ENCODE results near the gene ICAM2. TPM values are rescaled to one million over a fixed set of nuclear protein-coding genes. Genes with fewer than 3 reads are reported as not detected.

Gene ICAM2
- total RNA-seq, 1 donor from 2014 or later, result not detected

- Mint-ChIP-seq H3K4me1 (peaks cover 22% of the 10 kb centered on the region), H3K27ac (no peak overlapping the region), H3K4me3 (no peak overlapping the region), H3K36me3 (no peaks in the 10 kb centered on the region), H3K9me3 (no peaks in the 10 kb centered on the region), H3K27me3 (ENCODE audit: insufficient read depth, low read depth) (peaks cover 12% of the 10 kb centered on the region)
- H3K9ac ChIP-seq, result no peak overlapping the region
- DNase-seq (ENCODE audit: low spot score), result peak; percentile 1
- H3F3A ChIP-seq (ENCODE audit: low read depth), result no peaks in the 10 kb centered on the region
- no peaks in the 10 kb centered on the region for H3K36me3 ChIP-seq
- H3K4me2 ChIP-seq, result no peak overlapping the region
- H3K27ac ChIP-seq, result no peak overlapping the region
- no peak overlapping the region for H2AFZ ChIP-seq (replicated peaks)
- no peaks in the 10 kb centered on the region for H3K9me3 ChIP-seq (ENCODE audit: low read depth)
- no peak for TF ChIP-seq CTCF (IDR thresholded peaks at IDR 0.05)
- no peak for TF ChIP-seq EZH2 (IDR thresholded peaks at IDR 0.05)
- TF ChIP-seq EZH2phosphoT487 (IDR thresholded peaks at IDR 0.05), result no peak
- H3K79me2 ChIP-seq (ENCODE audit: low read depth), result no peaks in the 10 kb centered on the region
- peaks cover 28% of the 10 kb centered on the region for H3K27me3 ChIP-seq
- H4K20me1 ChIP-seq (ENCODE audit: low read depth), result no peaks in the 10 kb centered on the region
- H3K4me3 ChIP-seq, result no peak overlapping the region
- peaks cover 8% of the 10 kb centered on the region for H3K4me1 ChIP-seq
These were observed 18.5 kb downstream of the ICAM2 start for GRCh38 chr17:64001763-64002529.

- no peaks in the 10 kb centered on the region for H3K36me3 ChIP-seq
- Mint-ChIP-seq H3K36me3 (no peaks in the 10 kb centered on the region), H3K9me3 (no peaks in the 10 kb centered on the region), H3K27me3 (ENCODE audit: insufficient read depth, low read depth) (peaks cover 14% of the 10 kb centered on the region), H3K27ac (no peak overlapping the region), H3K4me1 (peaks cover 21% of the 10 kb centered on the region), H3K4me3 (no peak overlapping the region)
- no peak overlapping the region for H3K27ac ChIP-seq
- no peak overlapping the region for H2AFZ ChIP-seq (replicated peaks)
- DNase-seq (ENCODE audit: low spot score), result peak; percentile 0
- no peak overlapping the region for H3K9ac ChIP-seq
- peaks cover 8% of the 10 kb centered on the region for H3K4me1 ChIP-seq
- H3K4me3 ChIP-seq, result no peak overlapping the region
- no peak for TF ChIP-seq CTCF (IDR thresholded peaks at IDR 0.05)
- no peak for TF ChIP-seq EZH2phosphoT487 (IDR thresholded peaks at IDR 0.05)
- no peak for TF ChIP-seq EZH2 (IDR thresholded peaks at IDR 0.05)
- no peaks in the 10 kb centered on the region for H3F3A ChIP-seq (ENCODE audit: low read depth)
- no peaks in the 10 kb centered on the region for H4K20me1 ChIP-seq (ENCODE audit: low read depth)
- H3K79me2 ChIP-seq (ENCODE audit: low read depth), result no peaks in the 10 kb centered on the region
- H3K27me3 ChIP-seq, result peaks cover 37% of the 10 kb centered on the region
- H3K9me3 ChIP-seq (ENCODE audit: low read depth), result no peaks in the 10 kb centered on the region
- no peak overlapping the region for H3K4me2 ChIP-seq
These were observed 19.3 kb downstream of the ICAM2 start for GRCh38 chr17:64001091-64001579.

- DNase-seq (ENCODE audit: low spot score), result peak; percentile 3
- H3K79me2 ChIP-seq (ENCODE audit: low read depth), result no peaks in the 10 kb centered on the region
- no peaks in the 10 kb centered on the region for H3K9me3 ChIP-seq (ENCODE audit: low read depth)
- no peaks in the 10 kb centered on the region for H3K4me1 ChIP-seq
- peak overlapping the region; percentile 55 for H3K4me3 Mint-ChIP-seq
- H3K27ac ChIP-seq, result no peak overlapping the region
- TF ChIP-seq CTCF (IDR thresholded peaks at IDR 0.05) (no peak), EZH2 (IDR thresholded peaks at IDR 0.05) (no peak), EZH2phosphoT487 (IDR thresholded peaks at IDR 0.05) (no peak)
- H3K4me3 ChIP-seq, result no peak overlapping the region
- H3K27ac Mint-ChIP-seq, result no peak overlapping the region
- H3K9ac ChIP-seq, result no peak overlapping the region
- peaks cover 11% of the 10 kb centered on the region for H3K4me1 Mint-ChIP-seq
- H3K36me3 ChIP-seq, result no peaks in the 10 kb centered on the region
- H2AFZ ChIP-seq (replicated peaks), result no peak overlapping the region
- no peaks in the 10 kb centered on the region for H3F3A ChIP-seq (ENCODE audit: low read depth)
- no peaks in the 10 kb centered on the region for H4K20me1 ChIP-seq (ENCODE audit: low read depth)
- peaks cover 14% of the 10 kb centered on the region for H3K27me3 Mint-ChIP-seq (ENCODE audit: insufficient read depth, low read depth)
- H3K9me3 Mint-ChIP-seq, result no peaks in the 10 kb centered on the region
- no peaks in the 10 kb centered on the region for H3K36me3 Mint-ChIP-seq
- H3K4me2 ChIP-seq, result no peak overlapping the region
- H3K27me3 ChIP-seq, result peaks cover 48% of the 10 kb centered on the region
These were observed 20.5 kb downstream of the ICAM2 start for GRCh38 chr17:63999680-64000531.
